22Rv1 (cell line): ENCODE data around the gene SPATS2L.

ENCODE experiments used
- H3K27ac ChIP-seq: fragments of 450-650 bp; 2 replicates; pipeline ENCODE4 v1.5.1; 2017
- ZFX ChIP-seq: fragments of 450-650 bp; IDR thresholded peaks from 2 replicates; pipeline ENCODE4 v1.6.1; 2017; ENCODE audit warnings: antibody characterized with exemption, borderline replicate concordance
- TF ChIP-seq, protein P1 (sequence below): fragments of 450-650 bp; IDR thresholded peaks from 2 replicates; pipeline ENCODE4 v1.5.1; 2017; ENCODE audit warnings: mild to moderate bottlenecking

SPATS2L gene

DNA sequence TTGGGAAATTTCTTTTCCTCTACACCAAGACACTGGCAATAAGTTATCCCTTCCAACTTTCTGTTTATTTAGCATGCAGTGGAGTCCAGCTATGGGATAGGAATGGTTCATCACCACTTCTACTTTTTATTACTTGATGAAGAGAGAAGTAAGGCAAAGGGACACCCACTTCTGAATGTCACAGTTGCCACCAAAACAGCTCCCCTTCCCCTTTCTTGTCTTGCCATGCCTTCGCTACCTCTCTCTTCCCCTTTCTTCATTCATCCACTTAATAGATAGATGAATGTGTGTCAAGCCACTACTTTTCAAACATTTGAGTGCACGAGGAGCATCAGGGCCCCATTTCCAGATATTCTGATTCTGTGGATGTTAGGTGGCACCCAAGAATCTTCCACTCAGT is 143.8 kb downstream of the SPATS2L start:
- no peak for TF ChIP-seq ZFX
- TF ChIP-seq, protein P1, sequence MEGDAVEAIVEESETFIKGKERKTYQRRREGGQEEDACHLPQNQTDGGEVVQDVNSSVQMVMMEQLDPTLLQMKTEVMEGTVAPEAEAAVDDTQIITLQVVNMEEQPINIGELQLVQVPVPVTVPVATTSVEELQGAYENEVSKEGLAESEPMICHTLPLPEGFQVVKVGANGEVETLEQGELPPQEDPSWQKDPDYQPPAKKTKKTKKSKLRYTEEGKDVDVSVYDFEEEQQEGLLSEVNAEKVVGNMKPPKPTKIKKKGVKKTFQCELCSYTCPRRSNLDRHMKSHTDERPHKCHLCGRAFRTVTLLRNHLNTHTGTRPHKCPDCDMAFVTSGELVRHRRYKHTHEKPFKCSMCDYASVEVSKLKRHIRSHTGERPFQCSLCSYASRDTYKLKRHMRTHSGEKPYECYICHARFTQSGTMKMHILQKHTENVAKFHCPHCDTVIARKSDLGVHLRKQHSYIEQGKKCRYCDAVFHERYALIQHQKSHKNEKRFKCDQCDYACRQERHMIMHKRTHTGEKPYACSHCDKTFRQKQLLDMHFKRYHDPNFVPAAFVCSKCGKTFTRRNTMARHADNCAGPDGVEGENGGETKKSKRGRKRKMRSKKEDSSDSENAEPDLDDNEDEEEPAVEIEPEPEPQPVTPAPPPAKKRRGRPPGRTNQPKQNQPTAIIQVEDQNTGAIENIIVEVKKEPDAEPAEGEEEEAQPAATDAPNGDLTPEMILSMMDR: no peak
- H3K27ac ChIP-seq: no peak overlapping the region

GRCh38 chr2:200451511-200451910 is 145.0 kb downstream of the SPATS2L start:
- H3K27ac ChIP-seq: no peak overlapping the region
- TF ChIP-seq, protein P1: no peak
- TF ChIP-seq ZFX: no peak

DNA sequence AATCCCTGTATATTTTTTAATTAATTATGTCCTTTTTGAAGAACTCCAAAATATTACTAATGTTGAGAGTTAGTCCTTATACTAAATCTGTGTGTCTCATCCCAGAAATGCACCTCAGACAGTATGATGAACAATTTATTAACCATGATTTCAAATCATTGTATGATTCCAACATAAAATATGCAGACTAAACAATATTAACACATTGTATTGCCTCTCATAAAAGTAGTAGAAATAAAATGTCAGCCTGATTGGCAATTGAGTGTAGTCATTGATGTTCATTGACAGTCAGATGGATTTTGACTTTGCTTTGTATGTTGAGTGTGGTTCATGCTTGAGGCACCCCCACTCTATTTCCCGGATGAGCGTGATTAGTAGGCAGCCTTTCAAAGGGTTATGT is 145.9 kb downstream of the SPATS2L start:
- TF ChIP-seq, protein P1: no peak
- TF ChIP-seq ZFX: no peak
- H3K27ac ChIP-seq: no peak overlapping the region

DNA sequence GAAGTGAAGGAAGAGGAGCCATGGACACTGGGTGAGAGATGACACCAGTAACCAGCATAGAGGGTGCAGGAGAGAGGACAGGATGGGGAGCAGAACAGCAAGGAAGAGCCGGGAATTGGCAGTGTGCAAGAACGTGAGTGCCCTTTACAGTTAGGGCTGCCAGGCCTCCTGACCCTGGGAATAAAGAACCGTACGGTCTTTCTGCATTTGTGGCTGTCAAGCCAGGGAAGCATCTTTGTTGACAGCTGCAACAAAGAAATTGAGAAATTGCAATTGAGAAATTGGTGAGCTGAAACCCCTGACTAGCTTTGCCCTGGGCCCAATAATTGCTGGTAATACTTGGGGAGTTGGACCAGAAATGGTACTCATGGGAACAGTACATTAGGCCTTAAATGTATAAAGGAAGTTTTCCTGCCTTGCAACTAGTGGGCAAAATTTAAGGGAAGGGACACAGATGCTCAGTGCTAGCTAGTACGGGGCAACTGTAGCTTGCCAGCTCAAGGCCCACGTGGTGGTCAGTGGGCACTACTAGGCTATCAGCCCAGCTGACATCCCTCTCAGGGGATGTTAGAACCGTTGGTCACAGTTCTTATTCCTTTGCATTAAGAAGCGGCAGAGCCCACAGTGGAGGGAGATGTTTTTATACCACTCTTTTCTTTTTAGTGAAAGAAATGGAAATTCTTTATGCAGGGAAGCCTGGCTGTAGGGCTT is 146.8 kb downstream of the SPATS2L start:
- no peak overlapping the region for H3K27ac ChIP-seq
- TF ChIP-seq, protein P1: no peak
- no peak for TF ChIP-seq ZFX

GRCh38 chr2:200453853-200454534 is 147.5 kb downstream of the SPATS2L start:
- TF ChIP-seq ZFX: no peak
- TF ChIP-seq, protein P1: no peak
- no peak overlapping the region for H3K27ac ChIP-seq

DNA sequence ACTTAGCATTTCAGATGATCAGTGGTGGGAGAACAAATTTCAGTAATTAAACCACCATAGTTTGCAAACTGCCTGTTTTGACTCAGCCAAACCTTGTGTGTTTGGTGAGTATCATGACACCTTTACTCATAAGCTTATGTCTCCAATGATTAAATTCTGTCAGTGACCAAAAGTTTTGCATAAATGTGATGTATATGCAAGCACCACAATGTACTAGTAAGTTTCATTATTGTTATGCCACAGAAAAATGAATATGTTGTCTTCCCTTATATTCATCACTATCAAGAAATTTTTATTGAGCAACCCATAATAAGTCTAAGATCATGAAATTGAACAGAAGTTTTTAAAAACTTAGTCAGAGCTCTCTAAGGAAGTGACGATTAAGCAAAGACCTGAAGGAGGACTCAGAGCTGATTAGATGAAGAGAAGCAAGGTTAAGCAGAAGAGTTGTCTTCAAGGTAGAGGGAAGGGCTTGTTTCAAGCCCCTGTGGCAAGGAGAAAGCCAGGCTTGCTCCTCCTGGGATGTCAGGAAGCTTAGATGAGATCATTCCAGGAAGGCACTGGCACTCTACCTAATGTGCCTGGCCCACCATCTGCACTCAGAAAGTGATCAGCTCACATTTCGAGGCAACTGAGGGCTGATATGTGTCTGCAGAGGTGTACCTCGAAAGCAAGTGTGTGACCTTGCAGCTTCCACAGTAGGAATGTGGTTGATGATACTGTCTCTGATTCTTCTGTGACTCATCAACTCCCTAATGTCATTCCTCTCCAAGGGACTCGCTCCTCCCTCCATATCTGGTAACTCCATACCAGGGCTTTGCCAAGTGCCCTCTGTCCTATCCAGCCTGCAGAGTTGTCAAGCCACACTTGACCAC is 148.7 kb downstream of the SPATS2L start:
- TF ChIP-seq, protein P1: no peak
- TF ChIP-seq ZFX: no peak

More for the DNA sequence above, 148.7 kb downstream of the SPATS2L start:
- no peak overlapping the region for H3K27ac ChIP-seq
